Fibroblast of the aortic adventitia (primary cell): ENCODE measurements around the gene CHRNA1. TPM values are rescaled to one million over a fixed set of nuclear protein-coding genes. Genes with fewer than 3 reads are reported as not detected.

Experiments
- DNase-seq: peaks from one replicate; pipeline ENCODE4 v3.0.0-alpha.2; 2010; ENCODE audit warnings: low read depth
- H3K4me3 ChIP-seq: 2 replicates; pipeline ENCODE4 v1.5.1; 2011; ENCODE audit warnings: low read depth, mild to moderate bottlenecking, control low read depth, low read length, moderate library complexity
- CTCF ChIP-seq: IDR thresholded peaks from 2 replicates; pipeline ENCODE4 v1.5.1; 2011; ENCODE audit warnings: mild to moderate bottlenecking, low read length, control low read depth, inconsistent platforms; ENCODE audit not compliant: insufficient read depth
- total RNA-seq: library from RNA; depleted of rRNA; stranded (reverse); fragments of >200 nt; gene quantifications from 2 replicates; pipeline ENCODE4 v1.2.3, GENCODE V29; 2012; ENCODE audit warnings: low replicate concordance

Gene CHRNA1
- total RNA-seq, 1 donor = not detected

DNA sequence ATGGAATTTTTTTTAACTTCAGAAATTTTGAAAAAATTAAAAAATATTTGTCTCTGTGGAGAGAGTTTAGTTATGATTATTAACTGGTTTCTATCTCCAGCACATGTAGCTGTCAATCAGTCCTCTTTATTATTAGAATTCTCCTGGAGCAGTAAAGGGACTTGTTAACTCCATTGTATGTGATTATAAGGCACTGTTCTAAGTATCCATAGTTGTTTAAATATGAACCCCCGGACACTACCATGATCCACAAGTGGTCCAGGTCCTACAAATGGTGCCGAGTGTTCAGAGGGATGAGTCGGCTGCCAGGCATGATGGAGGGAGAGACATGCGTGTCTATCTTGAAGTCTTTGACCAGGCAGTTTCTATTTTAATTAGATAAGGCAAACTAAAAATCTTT, 492 bp downstream of the CHRNA1 start:
- DNase-seq = no peak
- no peak for TF ChIP-seq CTCF
- H3K4me3 ChIP-seq = no peak overlapping the region

GRCh38 chr2:174762464-174762863, 1.8 kb downstream of the CHRNA1 start:
- TF ChIP-seq CTCF = no peak
- no peak overlapping the region for H3K4me3 ChIP-seq

DNA sequence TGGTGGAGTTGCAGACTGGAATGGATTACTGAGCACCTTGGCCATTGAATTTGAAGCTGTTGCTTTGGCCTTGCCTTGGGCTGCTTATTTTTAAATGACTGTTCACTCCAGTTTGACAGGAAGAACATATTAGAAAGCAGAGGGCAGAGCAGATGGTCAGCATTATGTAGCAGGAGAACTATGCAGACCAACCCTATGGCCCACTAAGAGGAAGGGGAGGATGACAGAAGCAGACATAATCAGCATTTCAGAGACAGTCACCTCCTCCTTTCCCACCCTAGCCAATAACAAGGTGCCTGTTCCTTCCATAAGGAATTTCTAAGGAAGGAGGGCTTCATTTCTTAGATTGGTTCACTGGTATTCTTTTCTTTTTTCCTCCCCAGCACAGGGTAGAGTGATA, 2.4 kb downstream of the CHRNA1 start:
- no peak for DNase-seq
- TF ChIP-seq CTCF = no peak
- no peak overlapping the region for H3K4me3 ChIP-seq

More at GRCh38 chr2:174762464-174762863, 1.8 kb downstream of the CHRNA1 start:
- no peak for DNase-seq

DNA sequence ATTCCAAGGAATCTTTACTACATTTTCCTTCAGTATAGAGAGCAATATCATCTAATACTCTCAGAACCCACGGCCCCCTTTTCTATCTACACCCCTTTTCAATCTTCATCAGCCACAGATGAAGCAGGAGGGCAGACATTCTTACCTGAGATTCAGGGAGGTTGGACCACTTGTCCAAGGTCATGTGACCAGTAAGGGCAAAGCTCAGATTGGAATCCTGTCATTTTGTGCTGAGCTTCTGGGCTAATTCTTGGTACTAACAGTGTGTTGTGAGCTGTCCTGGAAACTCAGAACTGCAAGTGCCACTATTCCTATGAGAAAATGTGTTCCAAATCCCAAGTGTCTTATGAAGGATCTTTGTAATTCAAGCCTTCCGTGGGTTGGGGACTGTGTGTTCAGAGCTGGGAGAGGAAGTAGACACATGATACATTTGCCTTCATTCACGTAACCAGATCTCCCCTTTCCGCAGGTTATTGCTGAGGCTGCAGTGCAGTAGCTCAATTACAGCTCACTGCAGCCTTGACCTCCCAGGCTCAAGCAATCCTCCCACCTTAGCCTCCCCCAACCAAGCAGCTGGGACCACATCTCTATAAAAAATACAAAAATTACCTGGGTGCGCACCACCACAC, 3.3 kb downstream of the CHRNA1 start:
- H3K4me3 ChIP-seq = no peak overlapping the region
- no peak for DNase-seq
- no peak for TF ChIP-seq CTCF

DNA sequence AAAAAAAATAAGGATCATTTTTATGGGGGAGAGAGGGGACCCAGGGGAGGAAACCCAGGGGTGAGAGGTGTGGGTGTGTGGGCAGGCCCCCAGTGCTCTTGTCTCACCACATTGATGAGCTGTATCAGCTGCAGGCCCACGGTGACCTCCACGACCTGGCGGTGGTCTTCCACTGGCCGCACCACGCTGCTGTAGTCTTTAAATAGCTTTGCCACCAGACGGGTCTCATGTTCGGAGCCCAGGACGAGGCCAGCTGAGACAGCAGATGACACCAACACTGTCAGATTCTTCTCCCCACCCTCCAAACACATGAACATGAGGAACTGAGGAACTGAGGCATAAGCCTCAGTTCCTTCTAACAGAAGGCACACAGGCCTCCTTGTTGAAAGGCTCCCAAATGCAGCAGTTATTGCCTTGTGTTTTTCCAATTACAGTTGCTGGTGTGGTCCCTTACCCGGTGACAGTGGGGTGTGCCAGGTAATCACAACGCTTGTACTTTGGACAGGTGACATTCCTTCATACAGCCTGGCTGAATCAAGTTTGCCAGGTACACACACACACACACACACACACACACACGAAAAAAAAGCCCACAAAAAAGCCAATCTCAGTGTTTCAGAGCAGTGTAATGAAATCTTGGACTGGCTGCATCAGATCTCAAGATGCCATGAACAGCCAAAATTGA, 4.7 kb downstream of the CHRNA1 start:
- TF ChIP-seq CTCF = no peak
- no peak for DNase-seq
- no peak overlapping the region for H3K4me3 ChIP-seq

GRCh38 chr2:174756743-174757142, 7.5 kb downstream of the CHRNA1 start:
- no peak for TF ChIP-seq CTCF
- H3K4me3 ChIP-seq = no peak overlapping the region
- DNase-seq = no peak
